RWPE2 (cell line): Measurements from ENCODE around the gene MYO7A.
A peak's percentile ranks its signal among the peaks of the same experiment; 100 is the strongest.

ENCODE experiments used
- ATAC-seq: fragments of 200-7000 bp; cut with Tn5 transposase; 3 replicates; pipeline ENCODE4 v1.9.1; 2021; ENCODE audit warnings: low read depth
- DNase-seq: peaks from one replicate; pipeline ENCODE4 v3.0.0-alpha.2; 2020; ENCODE audit warnings: low spot score
- H3K27ac ChIP-seq: fragments of 450-650 bp; 2 replicates; pipeline ENCODE4 v1.5.1; 2017; ENCODE audit warnings: mild to moderate bottlenecking; ENCODE audit not compliant: poor library complexity, severe bottlenecking
- H3K27me3 ChIP-seq: fragments of 250-450 bp; sonication (Bioruptor Pico); 2 replicates; pipeline ENCODE4 v1.5.1; 2021; ENCODE audit warnings: mild to moderate bottlenecking, moderate library complexity; ENCODE audit not compliant: insufficient read depth, poor library complexity, severe bottlenecking
- H3K36me3 ChIP-seq: fragments of 250-450 bp; sonication (Bioruptor Pico); 2 replicates; pipeline ENCODE4 v1.5.1; 2020; ENCODE audit warnings: low read depth, mild to moderate bottlenecking, moderate library complexity
- H3K4me1 ChIP-seq: fragments of 250-450 bp; sonication (Bioruptor Pico); 2 replicates; pipeline ENCODE4 v1.5.1; 2021; ENCODE audit warnings: mild to moderate bottlenecking, moderate library complexity; ENCODE audit not compliant: insufficient read depth, poor library complexity, severe bottlenecking
- H3K4me3 ChIP-seq: fragments of 250-450 bp; sonication (Bioruptor Pico); 2 replicates; pipeline ENCODE4 v1.5.1; 2021; ENCODE audit warnings: mild to moderate bottlenecking, moderate library complexity; ENCODE audit not compliant: severe bottlenecking
- H3K9me3 ChIP-seq: fragments of 250-450 bp; sonication (Bioruptor Pico); 2 replicates; pipeline ENCODE4 v1.5.1; 2021; ENCODE audit warnings: mild to moderate bottlenecking, moderate library complexity; ENCODE audit not compliant: severe bottlenecking
- TF ChIP-seq, protein P1 (sequence below): fragments of 450-650 bp; IDR thresholded peaks from one replicate; pipeline ENCODE4 v1.5.1; 2017; ENCODE audit warnings: mild to moderate bottlenecking, moderate library complexity; ENCODE audit not compliant: poor library complexity, severe bottlenecking

MYO7A gene

DNA sequence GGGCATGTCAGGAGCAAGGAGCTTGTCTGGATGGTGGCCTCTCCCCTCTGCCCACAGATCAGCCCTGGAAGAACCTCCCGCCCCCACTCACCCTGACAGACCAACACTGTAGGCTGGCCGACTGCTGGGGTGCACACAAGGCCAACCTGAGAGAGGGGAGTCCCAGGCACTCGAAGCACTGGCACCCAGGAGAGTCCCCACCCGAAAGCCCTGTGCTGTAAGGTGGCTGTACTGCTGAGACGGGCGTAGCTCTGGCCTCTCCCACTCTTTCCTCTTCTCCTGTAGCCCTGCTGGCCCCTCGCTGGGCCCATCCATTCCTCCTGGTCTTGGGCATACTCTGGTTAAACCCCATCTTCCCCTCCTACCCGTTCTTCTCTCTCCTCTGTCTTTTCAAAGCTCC is 39.7 kb downstream of the MYO7A start:
- Histone ChIP-seq H3K27ac (no peak overlapping the region), H3K36me3 (no peaks in the 10 kb centered on the region), H3K27me3 (no peaks in the 10 kb centered on the region), H3K4me1 (no peaks in the 10 kb centered on the region), H3K9me3 (no peaks in the 10 kb centered on the region), H3K4me3 (no peak overlapping the region)
- no peak for ATAC-seq
- TF ChIP-seq, protein P1, sequence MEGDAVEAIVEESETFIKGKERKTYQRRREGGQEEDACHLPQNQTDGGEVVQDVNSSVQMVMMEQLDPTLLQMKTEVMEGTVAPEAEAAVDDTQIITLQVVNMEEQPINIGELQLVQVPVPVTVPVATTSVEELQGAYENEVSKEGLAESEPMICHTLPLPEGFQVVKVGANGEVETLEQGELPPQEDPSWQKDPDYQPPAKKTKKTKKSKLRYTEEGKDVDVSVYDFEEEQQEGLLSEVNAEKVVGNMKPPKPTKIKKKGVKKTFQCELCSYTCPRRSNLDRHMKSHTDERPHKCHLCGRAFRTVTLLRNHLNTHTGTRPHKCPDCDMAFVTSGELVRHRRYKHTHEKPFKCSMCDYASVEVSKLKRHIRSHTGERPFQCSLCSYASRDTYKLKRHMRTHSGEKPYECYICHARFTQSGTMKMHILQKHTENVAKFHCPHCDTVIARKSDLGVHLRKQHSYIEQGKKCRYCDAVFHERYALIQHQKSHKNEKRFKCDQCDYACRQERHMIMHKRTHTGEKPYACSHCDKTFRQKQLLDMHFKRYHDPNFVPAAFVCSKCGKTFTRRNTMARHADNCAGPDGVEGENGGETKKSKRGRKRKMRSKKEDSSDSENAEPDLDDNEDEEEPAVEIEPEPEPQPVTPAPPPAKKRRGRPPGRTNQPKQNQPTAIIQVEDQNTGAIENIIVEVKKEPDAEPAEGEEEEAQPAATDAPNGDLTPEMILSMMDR: no peak
- no peak for DNase-seq

DNA sequence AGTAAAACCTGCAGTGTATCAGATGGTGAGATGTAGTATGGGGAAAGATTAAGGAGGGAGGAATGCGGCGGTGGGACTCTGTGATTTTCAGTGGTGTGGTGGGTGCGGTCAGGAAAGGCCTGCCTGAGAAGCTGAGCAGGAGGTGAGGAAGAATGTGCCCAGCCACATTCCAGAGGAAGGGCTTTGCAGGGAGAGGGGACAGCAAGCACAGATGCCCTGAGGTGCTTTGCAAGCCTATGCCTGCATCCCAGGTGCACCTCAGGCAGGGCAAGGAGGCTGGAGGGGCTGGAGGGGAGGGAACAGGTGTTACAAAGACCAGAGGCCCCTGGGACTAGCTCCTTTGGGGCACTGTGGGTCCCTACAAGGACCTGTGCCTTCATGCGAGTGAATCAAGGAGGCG is 42.1 kb downstream of the MYO7A start:
- Histone ChIP-seq H3K36me3 (no peaks in the 10 kb centered on the region), H3K27ac (no peak overlapping the region), H3K27me3 (no peaks in the 10 kb centered on the region), H3K4me3 (no peak overlapping the region), H3K9me3 (no peaks in the 10 kb centered on the region), H3K4me1 (no peaks in the 10 kb centered on the region)
- ATAC-seq (peak; percentile 43; the same call in 2 of the 3 replicates), DNase-seq (no peak)
- TF ChIP-seq, protein P1: no peak

DNA sequence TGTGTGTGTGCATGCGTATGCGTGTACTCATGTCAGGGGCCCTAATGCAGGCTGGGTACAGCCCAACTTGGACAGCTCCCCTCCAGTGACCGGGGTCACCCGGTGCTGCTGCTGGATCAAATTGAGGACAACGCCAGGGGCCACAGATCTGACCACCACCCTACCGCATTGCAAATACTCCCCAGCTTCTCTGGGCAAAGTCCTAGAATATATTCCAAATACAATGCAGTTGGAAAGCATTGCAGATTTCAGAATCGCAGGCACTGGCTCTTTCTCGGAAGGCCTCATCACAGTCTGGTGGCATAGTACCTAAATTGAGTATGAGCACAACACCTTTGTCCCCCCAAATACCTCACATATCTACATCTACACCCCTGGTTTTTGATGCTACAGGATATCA is 43.2 kb downstream of the MYO7A start:
- ATAC-seq (no peak), DNase-seq (no peak)
- H3K36me3 ChIP-seq: no peaks in the 10 kb centered on the region
- H3K4me1 ChIP-seq: no peaks in the 10 kb centered on the region
- H3K27me3 ChIP-seq: no peaks in the 10 kb centered on the region
- H3K27ac ChIP-seq: no peak overlapping the region
- H3K9me3 ChIP-seq: no peaks in the 10 kb centered on the region
- TF ChIP-seq, protein P1: no peak
- H3K4me3 ChIP-seq: no peak overlapping the region

DNA sequence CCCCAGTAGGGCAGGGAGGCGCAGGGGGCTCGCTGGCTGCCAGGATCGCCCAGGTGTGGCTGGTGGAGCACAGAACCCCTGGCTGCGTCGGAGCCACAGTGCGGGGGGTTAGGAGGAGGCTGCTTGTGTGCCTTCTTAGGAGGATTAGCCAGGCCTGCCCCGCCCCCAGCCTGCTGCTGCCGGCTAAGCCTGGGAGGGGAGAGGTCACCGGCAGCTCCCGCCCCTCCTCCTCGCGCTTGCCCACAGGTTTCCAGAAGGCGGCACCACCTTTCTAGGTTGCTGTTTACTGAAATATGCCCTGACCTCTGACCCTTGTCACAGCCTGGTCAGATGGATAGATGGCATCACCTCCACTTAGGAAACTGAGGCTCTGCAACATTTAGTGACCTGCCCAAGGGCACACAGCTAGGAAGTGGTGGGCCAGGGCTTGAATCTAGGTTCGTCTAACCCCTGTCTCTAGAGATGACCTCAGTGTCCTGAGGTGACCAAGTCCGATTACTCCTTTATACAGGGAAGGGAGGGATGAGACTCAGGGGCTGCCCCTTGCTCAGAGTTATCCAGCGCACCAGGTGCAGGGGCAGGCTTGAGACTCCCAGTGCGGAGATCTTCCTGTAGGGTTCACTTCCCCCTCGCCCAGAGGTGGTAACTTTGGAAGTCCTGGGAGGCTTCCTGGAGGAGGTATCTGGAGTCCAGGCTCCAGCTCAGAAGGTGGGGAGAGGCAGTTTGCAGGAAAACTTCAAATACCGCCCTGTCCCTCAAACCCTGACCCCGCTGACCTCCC is 44.0 kb downstream of the MYO7A start:
- Histone ChIP-seq H3K27me3 (no peaks in the 10 kb centered on the region), H3K4me1 (no peaks in the 10 kb centered on the region), H3K4me3 (no peak overlapping the region), H3K36me3 (no peaks in the 10 kb centered on the region), H3K27ac (no peak overlapping the region), H3K9me3 (no peaks in the 10 kb centered on the region)
- ATAC-seq (no peak), DNase-seq (no peak)
- TF ChIP-seq, protein P1: no peak

DNA sequence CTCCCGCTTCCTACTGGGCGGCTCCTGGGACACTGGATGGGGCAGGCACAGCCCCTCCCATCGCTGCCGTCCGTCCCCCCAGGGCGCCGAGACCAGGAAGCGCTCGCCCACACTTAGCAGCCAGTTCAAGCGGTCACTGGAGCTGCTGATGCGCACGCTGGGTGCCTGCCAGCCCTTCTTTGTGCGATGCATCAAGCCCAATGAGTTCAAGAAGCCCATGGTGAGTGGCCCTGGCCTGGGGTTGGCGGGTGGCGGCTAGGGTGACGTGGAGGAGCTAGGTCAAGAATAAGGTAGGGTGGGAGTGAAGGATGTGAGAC is 44.6 kb downstream of the MYO7A start:
- TF ChIP-seq, protein P1: no peak
- H3K4me3 ChIP-seq: no peak overlapping the region
- no peaks in the 10 kb centered on the region for H3K36me3 ChIP-seq
- no peaks in the 10 kb centered on the region for H3K4me1 ChIP-seq
- H3K27ac ChIP-seq: no peak overlapping the region
- no peaks in the 10 kb centered on the region for H3K9me3 ChIP-seq
- no peak for ATAC-seq
- H3K27me3 ChIP-seq: no peaks in the 10 kb centered on the region
- DNase-seq: no peak
